K562 (cell line): ENCODE measurements around the gene NPR1. TPM values are rescaled to one million over a fixed set of nuclear protein-coding genes. Genes with fewer than 3 reads are reported as not detected.

Source experiments
- CC2D1A ChIP-seq: fragments of 450-650 bp; IDR thresholded peaks from 2 replicates; pipeline ENCODE4 v1.6.1; 2017; ENCODE audit warnings: mild to moderate bottlenecking
- CEBPB ChIP-seq: fragments of 450-650 bp; IDR thresholded peaks from 2 replicates; pipeline ENCODE4 v1.6.1; 2016; ENCODE audit warnings: missing genetic modification characterization, missing compliant biosample characterization
- CREM ChIP-seq: IDR thresholded peaks from 2 replicates; pipeline ENCODE4 v1.6.1; 2014; ENCODE audit warnings: antibody characterized with exemption, low read depth
- RAD21 ChIP-seq, 2 experiments: fragments of 250-450 bp in 1 of 2; fragments of 450-650 bp in 1 of 2; sonication (Bioruptor Pico) in 1 of 2; formaldehyde crosslinking in 1 of 2; IDR thresholded peaks in 1 of 2; conservative IDR thresholded peaks in 1 of 2; 2 replicates each; pipeline versions ENCODE4 v1.4.0 to v1.8.0; 2020 to 2022; ENCODE audit warnings: mild to moderate bottlenecking in 2 of 2, moderate library complexity in 1 of 2
- SAFB2 ChIP-seq: fragments of 200-400 bp; formaldehyde crosslinking; IDR thresholded peaks from 2 replicates; pipeline ENCODE4 v1.6.1; 2018; ENCODE audit warnings: borderline replicate concordance, low read length, low read depth, moderate library complexity; ENCODE audit not compliant: severe bottlenecking
- SIX5 ChIP-seq, 2 experiments: IDR thresholded peaks; 2 replicates each; pipeline ENCODE4 v1.6.1; 2011; ENCODE audit warnings: low read length in 2 of 2, borderline replicate concordance in 1 of 2, low read depth in 1 of 2, mild to moderate bottlenecking in 1 of 2, moderate library complexity in 1 of 2; ENCODE audit not compliant: insufficient read depth in 1 of 2
- TEAD1 ChIP-seq, 2 experiments: fragments of 450-650 bp in 1 of 2; sonication (generic) in 1 of 2; formaldehyde crosslinking; IDR thresholded peaks; 2 replicates each; pipeline versions ENCODE4 v1.4.0 to v1.8.0; 2020 to 2022; ENCODE audit warnings: mild to moderate bottlenecking in 2 of 2, missing genetic modification reagents in 1 of 2
- ZC3H8 ChIP-seq: fragments of 450-650 bp; IDR thresholded peaks from 2 replicates; pipeline ENCODE4 v1.6.1; 2017
- ZFPM2 ChIP-seq: fragments of 250-450 bp; sonication (Bioruptor Pico); IDR thresholded peaks from 2 replicates; pipeline ENCODE4 v1.5.1; 2022; ENCODE audit warnings: mild to moderate bottlenecking
- ZNF347 ChIP-seq: fragments of 450-650 bp; formaldehyde crosslinking; IDR thresholded peaks from 2 replicates; pipeline ENCODE4 v1.4.0; 2020; ENCODE audit warnings: low read depth, mild to moderate bottlenecking, moderate library complexity
- ZNF668 ChIP-seq: fragments of 250-450 bp; sonication (Bioruptor Pico); IDR thresholded peaks from 2 replicates; pipeline ENCODE4 v1.8.0; 2022; ENCODE audit warnings: mild to moderate bottlenecking, inconsistent platforms
- polyA plus RNA-seq, 8 experiments: library from polyadenylated mRNA; depleted of rRNA in 4 of 8; stranded (reverse) in 5 of 8; unstranded in 3 of 8; fragments of >200 nt; fragmentation: Nextera tagmentation in 2 of 8; fragmentation: Illumina TruSeq in 1 of 8; extraction: Ambion mirVana in 2 of 8; extraction: Trizol in 1 of 8; gene quantifications; 2 replicates each; pipeline versions ENCODE4 v1.2.1 to v1.2.3, GENCODE V29; 2011 to 2014; ENCODE audit warnings: inconsistent platforms in 1 of 8, missing spikeins in 1 of 8
- total RNA-seq, 7 experiments: library from RNA; depleted of rRNA in 6 of 7; stranded (reverse); fragments of >200 nt in 6 of 7; fragmentation: Illumina TruSeq in 2 of 7; extraction: Trizol in 2 of 7; gene quantifications; 2 replicates each; pipeline versions ENCODE4 v1.2.1 to v1.2.3, GENCODE V29; 2011 to 2021; ENCODE audit warnings: low replicate concordance in 1 of 7
- TF ChIP-seq, protein P1 (sequence below), 2 experiments: fragments of 450-650 bp in 1 of 2; sonication (generic) in 1 of 2; formaldehyde crosslinking in 1 of 2; IDR thresholded peaks; 2 replicates each; pipeline versions ENCODE4 v1.7.1 to v1.9.0; 2016 to 2022; ENCODE audit warnings: inconsistent platforms in 1 of 2, mild to moderate bottlenecking in 1 of 2, missing genetic modification reagents in 1 of 2
- TF ChIP-seq, protein P2 (sequence below): fragments of 450-650 bp; formaldehyde crosslinking; IDR thresholded peaks from 2 replicates; pipeline ENCODE4 v1.4.0; 2020; ENCODE audit warnings: mild to moderate bottlenecking, moderate library complexity
- TF ChIP-seq, protein P3 (sequence below): fragments of 250-450 bp; sonication (Bioruptor Pico); IDR thresholded peaks from 2 replicates; pipeline ENCODE4 v1.8.0; 2021; ENCODE audit warnings: mild to moderate bottlenecking, moderate library complexity

The NPR1 gene
- total and polyA plus RNA-seq, 9 of the 15 experiments (the other 6 are each of a cell fraction or from before 2014, with no cell fraction given): 0.05 to 0.16 (median 0.06) TPM; not detected in 6

DNA sequence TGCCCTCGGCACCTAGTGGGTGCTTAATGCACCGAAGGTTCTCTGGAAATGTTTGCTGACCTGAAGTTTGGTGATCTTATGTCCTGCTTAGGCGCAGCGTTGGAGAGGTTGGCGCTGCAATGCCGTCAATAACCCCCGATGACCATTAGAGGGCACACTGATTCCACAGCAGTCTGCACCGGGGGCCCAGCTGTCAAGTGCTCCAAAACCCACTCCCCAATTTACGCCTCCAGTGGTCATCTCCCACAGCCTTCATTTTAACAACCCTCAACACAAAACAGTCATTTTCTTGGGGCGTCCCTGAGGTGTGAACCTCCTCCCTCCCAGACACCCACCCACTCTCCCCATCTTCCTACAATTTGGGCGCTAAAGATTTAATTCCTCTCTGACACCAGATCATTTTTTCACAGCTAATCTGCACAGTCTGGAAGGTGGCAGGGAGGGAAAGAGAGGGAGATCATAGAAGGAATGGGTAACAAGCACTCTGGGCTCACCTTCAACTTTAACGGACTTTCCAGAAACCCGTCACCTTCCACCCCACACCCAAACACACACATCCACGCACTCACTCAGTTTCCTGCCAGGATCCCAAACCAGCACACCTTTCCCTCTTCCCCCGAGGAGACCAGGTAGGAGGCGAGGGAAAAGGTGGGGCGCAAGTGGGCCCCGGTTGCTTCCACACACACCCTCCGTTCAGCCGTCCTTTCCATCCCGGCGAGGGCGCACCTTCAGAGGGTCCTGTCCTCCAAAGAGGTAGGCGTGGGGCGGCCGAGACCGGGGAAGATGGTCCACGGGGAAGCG, 570 bp upstream of the NPR1 start (continued):
- TF ChIP-seq, protein P1, sequence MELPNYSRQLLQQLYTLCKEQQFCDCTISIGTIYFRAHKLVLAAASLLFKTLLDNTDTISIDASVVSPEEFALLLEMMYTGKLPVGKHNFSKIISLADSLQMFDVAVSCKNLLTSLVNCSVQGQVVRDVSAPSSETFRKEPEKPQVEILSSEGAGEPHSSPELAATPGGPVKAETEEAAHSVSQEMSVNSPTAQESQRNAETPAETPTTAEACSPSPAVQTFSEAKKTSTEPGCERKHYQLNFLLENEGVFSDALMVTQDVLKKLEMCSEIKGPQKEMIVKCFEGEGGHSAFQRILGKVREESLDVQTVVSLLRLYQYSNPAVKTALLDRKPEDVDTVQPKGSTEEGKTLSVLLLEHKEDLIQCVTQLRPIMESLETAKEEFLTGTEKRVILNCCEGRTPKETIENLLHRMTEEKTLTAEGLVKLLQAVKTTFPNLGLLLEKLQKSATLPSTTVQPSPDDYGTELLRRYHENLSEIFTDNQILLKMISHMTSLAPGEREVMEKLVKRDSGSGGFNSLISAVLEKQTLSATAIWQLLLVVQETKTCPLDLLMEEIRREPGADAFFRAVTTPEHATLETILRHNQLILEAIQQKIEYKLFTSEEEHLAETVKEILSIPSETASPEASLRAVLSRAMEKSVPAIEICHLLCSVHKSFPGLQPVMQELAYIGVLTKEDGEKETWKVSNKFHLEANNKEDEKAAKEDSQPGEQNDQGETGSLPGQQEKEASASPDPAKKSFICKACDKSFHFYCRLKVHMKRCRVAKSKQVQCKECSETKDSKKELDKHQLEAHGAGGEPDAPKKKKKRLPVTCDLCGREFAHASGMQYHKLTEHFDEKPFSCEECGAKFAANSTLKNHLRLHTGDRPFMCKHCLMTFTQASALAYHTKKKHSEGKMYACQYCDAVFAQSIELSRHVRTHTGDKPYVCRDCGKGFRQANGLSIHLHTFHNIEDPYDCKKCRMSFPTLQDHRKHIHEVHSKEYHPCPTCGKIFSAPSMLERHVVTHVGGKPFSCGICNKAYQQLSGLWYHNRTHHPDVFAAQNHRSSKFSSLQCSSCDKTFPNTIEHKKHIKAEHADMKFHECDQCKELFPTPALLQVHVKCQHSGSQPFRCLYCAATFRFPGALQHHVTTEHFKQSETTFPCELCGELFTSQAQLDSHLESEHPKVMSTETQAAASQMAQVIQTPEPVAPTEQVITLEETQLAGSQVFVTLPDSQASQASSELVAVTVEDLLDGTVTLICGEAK (IDR thresholded peaks at IDR 0.05): no peak
- TF ChIP-seq, protein P1 (CRISPR knock-in tag; IDR thresholded peaks at IDR 0.05): no peak
- TF ChIP-seq CREM (peak; percentile 67), ZNF347 (no peak), CEBPB (no peak), ZNF668 (CRISPR knock-in tag) (no peak), SIX5 (IDR thresholded peaks at IDR 0.05; ENCODE audit: borderline replicate concordance in 1 of 2, insufficient read depth in 1 of 2, low read depth in 1 of 2, low read length in 2 of 2) (no peak), ZFPM2 (no peak), ZC3H8 (no peak), RAD21 (CRISPR knock-in tag; conservative IDR thresholded peaks at IDR 0.05 in 1 of 2, IDR thresholded peaks at IDR 0.05 in 1 of 2) (peak; percentile 86 to 94), TEAD1 (CRISPR knock-in tag; IDR thresholded peaks at IDR 0.05) (0 out of 4 replicates have a peak, but pooled peaks of 1 of the 2 experiments have one; percentile 22), CC2D1A (peak; percentile 64), SAFB2 (no peak)
- TF ChIP-seq, protein P2, sequence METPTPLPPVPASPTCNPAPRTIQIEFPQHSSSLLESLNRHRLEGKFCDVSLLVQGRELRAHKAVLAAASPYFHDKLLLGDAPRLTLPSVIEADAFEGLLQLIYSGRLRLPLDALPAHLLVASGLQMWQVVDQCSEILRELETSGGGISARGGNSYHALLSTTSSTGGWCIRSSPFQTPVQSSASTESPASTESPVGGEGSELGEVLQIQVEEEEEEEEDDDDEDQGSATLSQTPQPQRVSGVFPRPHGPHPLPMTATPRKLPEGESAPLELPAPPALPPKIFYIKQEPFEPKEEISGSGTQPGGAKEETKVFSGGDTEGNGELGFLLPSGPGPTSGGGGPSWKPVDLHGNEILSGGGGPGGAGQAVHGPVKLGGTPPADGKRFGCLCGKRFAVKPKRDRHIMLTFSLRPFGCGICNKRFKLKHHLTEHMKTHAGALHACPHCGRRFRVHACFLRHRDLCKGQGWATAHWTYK (CRISPR knock-in tag): no peak
- TF ChIP-seq, protein P3, sequence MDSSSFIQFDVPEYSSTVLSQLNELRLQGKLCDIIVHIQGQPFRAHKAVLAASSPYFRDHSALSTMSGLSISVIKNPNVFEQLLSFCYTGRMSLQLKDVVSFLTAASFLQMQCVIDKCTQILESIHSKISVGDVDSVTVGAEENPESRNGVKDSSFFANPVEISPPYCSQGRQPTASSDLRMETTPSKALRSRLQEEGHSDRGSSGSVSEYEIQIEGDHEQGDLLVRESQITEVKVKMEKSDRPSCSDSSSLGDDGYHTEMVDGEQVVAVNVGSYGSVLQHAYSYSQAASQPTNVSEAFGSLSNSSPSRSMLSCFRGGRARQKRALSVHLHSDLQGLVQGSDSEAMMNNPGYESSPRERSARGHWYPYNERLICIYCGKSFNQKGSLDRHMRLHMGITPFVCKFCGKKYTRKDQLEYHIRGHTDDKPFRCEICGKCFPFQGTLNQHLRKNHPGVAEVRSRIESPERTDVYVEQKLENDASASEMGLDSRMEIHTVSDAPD (CRISPR knock-in tag): no peak
